Limb (tissue), 2 donors: Measurements from ENCODE around the gene RDH5.
"Not testable (repeated sequence)": the region's sequence is repeated elsewhere in the genome, so short reads cannot be mapped to it uniquely, and the experiment has no call there.

Experiments
- DNase-seq, 2 donors: peaks; one replicate each; pipeline ENCODE4 v3.0.0-alpha.2; 2016; ENCODE audit errors: extremely low spot score in 2 of 2

The RDH5 gene

DNA sequence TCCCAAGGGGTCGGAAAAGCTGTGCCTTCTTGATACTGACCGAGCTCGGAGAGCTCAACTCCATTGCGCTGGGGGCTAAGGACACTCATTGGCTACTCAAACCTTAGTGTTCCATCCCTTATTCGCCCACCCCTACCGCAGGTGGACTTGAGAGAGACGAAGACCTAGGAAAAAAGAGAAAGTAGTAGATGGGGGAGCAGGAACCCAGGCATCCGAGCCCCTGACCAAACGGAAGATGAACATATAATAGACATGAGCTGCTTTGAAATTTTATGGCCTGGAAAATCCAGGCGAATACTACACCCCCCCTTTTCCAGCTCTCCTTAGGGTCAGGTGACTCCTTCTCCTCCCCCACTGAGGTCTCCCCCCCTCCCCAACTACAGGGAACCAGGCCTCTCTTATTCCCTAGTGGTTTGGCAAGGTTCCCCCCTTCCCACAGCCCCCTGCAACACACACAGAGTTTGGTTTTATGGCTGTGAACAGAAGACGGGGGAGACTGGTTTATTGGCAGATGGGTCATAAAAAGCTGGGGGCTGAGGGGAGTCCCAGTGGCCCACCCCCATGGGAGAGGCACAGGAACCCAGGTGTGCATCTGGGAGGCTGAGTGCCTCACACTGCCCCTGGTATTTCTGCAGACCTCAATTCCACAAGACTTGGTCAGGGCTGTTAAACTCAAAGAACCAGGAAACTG lies 24.3 kb downstream of the RDH5 start:
- DNase-seq = peak in 1 of 2 donors; percentile 48

DNA sequence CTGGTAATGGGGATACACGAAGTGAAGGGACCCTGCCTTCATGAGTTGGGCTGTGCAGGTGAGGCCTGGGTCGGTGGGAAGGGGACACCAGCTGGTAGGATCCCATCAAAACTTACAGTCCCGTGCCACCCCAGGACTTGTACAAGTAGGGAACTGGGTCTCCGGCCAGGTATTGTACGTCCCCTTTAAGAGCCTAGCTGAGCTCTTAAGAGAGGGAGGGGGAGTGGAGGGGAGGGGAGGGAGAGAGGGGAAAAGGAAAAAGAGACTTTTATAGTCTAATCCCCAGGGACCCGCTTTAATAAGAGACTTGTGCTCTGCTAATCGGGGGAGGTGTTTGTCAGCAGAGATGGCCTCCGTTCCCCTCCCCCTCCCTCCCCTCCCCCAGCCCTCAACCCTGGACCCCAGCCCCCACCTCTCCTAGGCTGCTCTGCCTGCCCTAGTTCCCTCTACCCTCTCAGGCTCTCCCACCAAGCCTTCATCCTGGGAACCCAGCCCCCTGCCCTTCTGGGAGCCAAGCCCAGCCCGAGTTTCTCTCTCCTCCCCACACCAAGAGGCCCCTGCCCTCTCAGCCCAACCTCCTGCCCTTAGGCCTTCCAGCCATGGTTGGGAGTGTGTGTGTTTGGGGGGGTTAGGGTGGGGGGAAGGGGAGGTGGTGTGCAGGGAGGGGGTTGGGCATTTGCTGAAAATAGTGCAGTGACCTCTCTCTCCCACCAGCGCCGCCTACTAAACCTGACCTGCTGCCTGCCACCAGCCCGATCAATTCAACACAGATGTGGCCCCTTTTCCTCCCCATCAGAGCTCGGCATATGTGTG lies 25.4 kb downstream of the RDH5 start:
- DNase-seq = peak; percentile 77

DNA sequence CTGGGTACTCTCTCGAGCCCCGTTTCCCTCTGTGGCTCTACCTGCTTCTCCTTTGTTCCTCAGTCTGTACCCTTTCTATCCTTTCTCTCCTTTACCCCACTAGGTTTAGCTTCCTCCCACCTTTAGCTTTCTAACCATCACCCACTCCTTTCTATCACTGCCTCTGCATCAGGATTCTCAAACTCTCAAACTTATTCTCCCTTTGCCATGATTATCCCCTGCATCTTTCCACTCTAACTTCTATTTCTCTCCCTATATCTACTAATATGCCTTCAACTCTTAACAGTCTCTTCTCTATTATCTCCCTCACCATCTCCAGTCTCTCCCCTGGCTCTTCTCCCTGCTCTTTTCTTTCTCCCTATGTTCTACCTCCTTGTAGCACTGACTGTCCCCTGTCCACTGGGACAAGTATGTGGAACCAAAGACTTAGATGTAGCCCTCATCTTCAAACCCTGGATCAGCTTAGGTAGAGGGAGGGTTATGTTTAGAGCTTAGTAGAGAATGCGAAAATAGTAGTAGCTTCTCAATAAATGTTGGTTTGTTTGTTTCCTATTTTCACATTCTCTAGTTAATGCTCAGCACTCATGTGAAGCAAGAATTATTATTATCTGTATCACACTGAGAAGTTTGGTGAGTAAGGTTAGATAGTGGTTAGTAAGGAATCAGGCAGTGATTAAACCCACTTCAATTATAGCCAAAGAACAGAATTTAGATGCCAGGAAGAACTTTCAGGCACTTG lies 26.1 kb downstream of the RDH5 start:
- DNase-seq = no peak

DNA sequence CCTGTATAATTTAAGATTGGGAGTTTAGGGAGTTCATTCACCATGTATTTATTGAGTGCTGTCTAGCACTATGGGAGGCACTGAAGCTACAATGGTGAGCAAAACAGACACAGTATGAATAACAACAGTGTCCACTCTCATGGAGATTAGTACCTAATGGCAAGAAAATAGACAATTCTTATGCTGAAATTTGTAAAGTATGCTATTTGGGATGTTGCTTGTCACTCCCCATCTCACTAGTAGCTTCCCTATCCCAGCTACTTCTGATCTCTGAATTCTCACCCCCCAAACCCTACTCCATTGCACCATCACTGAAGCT lies 26.7 kb downstream of the RDH5 start:
- DNase-seq = no peak

DNA sequence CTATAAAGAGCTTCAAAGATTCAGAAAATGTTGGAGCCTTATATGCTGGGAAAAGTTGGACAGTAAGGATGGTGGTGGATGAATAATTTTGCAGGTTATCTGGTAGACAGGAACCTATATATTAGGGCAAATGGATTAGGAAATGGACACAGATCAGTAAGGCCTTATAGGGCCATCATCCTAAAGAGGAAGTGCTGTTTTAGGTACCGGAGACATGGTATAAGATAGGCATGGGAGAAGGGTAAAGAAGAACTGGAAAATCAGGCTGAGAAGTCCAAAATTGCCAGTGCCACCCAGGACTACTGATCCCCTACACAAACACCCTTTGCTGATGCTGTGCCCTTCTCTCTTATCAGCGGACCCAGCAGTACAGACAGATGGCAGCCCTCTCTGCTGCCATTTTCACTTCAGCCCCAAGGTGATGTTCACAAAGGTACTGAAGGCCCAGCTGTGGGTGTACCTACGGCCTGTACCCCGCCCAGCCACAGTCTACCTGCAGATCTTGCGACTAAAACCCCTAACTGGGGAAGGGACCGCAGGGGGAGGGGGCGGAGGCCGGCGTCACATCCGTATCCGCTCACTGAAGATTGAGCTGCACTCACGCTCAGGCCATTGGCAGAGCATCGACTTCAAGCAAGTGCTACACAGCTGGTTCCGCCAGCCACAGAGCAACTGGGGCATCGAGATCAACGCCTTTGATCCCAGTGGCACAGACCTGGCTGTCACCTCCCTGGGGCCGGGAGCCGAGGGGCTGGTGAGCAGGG lies 28.2 kb downstream of the RDH5 start:
- no peak for DNase-seq

DNA sequence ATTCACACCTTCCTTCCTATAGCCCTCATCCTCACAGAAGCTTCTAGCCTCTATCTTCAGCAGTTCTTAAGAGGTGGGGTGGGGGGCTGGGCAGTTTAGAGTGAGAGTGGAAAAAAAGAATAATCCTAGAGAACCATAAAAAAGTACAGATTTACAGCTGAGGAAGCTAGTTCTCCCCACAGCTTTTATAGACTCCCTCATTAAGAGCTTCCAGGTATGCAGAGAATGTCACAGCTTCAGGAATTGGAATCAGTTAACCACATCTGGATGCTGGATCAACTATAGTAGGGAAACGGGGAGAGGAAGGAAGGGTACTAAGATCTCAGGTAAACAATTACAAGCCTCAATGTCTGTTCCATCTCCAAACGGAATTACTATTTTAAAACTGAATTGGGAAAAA lies 35.1 kb downstream of the RDH5 start:
- no peak for DNase-seq

DNA sequence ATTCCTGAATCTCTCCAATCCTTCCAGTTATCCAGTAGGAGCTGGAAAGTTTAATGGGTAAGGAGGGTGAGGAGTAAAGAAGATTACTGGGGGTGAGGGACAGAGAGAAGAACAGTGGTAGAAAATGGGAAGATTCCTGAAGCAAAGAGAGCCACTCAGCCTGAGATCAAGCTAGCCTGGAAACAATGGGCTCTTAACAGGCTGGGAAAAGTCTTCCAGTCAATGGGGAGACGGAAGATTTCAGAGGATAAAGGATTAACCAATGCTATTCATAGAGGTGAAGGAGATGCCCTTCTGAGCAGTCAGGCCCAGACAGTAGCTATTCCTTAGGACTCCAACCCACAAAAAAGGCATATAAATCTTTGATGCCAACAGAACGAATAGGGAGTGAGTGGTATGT lies 37.5 kb downstream of the RDH5 start:
- DNase-seq = no peak

DNA sequence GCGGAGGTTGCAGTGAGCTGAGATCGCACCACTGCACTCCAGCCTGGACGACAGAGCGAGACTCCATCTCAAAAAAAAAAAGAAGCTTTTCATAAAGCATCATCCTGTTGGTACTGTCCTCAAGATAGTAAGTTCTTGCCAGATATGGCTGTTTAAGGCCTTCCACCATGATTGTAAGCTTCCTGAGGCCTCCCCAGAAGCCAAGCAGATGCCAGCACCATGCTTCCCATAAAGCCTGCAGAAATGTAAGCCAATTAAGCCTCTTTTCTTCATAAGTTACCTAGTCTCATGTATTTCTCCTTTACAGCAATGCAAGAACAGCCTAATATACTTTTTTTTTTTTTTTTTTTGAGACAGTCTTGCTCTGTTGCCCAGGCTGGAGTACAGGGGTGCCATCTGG lies 38.4 kb downstream of the RDH5 start:
- DNase-seq = not testable (repeated sequence)

DNA sequence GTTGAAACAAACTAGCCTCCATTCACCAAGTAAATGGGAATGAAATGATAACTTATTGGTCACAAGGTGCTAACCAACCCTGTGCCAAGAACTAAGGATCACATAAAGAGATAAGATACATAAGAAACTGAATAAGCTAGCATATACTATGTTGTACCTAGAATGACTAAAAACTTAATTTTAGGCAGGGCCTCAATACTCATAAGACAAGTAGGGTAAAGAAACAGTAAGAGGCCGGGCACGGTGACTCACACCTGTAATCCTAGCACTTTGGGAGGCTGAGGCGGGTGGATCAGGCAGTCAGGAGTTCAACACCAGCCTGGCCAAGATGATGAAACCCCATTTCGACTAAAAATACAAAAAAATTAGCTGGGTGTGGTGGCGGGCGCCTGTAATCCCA lies 40.5 kb downstream of the RDH5 start:
- no peak for DNase-seq

DNA sequence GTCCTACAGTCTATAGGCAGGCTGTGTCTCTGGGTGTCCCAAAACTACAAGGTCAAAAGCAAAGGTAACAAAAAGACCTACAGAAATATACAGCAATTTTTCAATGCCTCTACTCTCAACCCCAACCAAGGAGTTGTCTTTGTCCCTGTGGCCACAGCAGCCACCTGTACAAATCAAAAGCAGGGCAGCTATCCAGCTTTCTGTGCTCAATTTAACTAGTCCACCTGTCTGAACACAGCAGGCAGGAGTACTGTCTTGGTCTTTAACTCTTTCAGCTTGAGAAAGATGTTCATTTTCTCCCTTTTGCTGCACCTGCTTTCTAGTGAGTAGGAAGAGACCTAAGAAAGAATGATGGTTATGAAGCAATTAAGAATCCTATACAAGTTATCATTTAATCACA lies 42.5 kb downstream of the RDH5 start:
- DNase-seq = no peak

DNA sequence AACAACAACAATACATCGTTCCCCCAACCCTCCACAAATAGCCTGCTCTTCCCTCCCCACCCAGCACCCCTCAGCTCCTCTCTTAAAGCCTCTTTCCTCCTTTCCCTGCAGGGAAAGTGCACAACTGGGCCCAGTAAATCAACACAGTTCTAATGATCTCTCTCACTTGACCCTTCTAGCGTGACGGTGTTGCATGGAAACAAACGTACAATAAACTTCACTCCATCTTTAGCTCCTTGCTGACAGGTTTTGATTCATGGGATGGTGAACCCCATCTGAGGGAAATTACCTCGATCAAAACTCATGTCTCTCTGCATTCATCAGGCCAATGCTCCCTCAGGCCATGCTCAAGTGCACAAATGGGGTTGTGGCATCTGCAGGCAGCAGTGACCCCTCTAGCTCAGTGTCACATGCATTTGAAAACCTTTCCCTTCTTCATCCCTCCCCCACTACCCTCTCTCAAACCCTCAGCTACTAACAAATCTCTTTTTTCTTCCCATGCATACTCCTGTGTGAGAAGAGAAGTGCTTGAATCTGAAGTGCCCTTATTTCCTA lies 45.6 kb downstream of the RDH5 start:
- DNase-seq = no peak

DNA sequence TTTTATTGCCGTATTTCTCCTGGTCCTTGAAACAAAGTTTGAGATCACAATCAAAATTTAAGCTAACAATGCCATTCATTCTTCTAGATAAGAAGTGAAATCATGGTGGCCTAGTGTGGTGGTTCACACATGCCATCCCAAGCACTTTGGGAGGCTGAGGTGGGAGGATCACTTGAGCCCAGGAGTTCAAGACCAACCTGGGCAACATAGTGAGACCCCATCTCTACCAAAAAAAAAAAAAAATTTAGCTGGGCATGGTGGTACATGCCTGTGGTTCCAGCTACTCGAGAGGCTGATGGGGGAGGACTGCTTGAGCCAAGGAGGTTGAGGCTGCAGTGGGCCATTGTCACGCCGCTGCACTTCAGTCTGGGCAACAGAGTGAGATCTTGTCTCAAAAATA lies 47.0 kb downstream of the RDH5 start:
- DNase-seq = no peak

DNA sequence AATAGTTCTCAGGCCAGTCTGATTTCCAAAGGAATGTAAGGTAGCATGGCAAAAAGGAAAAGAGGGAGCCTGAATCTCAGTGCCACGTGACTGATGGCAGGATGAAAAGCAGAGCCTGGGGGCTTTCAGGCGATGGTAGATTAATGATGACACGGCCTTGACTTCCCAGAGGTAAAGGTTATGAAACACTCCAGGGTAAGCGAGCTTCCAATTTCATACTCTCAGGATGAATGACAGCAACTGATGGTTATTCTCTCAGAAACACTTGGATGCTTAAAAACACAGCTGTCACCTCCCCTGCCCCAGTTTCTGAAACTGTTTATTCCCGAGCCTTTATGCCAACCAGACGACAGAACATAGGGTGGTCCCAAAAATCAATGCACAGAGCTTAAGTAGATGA lies 51.5 kb downstream of the RDH5 start:
- peak in 1 of 2 donors; percentile 15 for DNase-seq
